HFF-Myc (cell line): Measurements from ENCODE around the gene PTPRH.

Source experiments
- DNase-seq: peaks from one replicate; pipeline ENCODE4 v3.0.0-alpha.2; 2011; ENCODE audit warnings: low read depth; ENCODE audit errors: extremely low read depth
- H3K4me3 ChIP-seq: replicated peaks from 2 replicates; pipeline ENCODE4 v1.5.1; 2011; ENCODE audit warnings: low read depth, mild to moderate bottlenecking, control low read depth, low read length
- CTCF ChIP-seq: IDR thresholded peaks from 2 replicates; pipeline ENCODE4 v1.5.1; 2012; ENCODE audit warnings: mild to moderate bottlenecking, low read depth, low read length, control low read depth; ENCODE audit errors: missing control alignments

Gene PTPRH

DNA sequence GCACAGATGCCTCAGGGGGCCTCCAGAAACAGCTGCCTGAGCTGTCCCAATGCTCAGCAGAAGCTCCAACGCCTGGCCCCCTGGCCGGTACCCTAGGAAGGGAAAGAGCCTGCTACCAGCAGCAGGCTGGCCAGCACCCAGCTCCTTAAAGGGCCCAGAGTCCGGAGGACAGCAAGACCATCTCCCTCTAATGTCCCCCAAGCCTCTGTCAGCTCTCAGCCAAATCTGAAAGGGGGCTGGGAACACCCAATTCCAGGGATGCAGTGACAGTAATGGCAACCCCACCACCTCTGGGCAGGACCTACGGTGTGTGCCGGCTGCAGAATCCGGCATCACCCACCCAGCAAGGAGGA is 45.3 kb upstream of the PTPRH start:
- H3K4me3 ChIP-seq = no peak overlapping the region; the same call in 1 of the 2 replicates
- DNase-seq = no peak
- TF ChIP-seq CTCF = no peak

DNA sequence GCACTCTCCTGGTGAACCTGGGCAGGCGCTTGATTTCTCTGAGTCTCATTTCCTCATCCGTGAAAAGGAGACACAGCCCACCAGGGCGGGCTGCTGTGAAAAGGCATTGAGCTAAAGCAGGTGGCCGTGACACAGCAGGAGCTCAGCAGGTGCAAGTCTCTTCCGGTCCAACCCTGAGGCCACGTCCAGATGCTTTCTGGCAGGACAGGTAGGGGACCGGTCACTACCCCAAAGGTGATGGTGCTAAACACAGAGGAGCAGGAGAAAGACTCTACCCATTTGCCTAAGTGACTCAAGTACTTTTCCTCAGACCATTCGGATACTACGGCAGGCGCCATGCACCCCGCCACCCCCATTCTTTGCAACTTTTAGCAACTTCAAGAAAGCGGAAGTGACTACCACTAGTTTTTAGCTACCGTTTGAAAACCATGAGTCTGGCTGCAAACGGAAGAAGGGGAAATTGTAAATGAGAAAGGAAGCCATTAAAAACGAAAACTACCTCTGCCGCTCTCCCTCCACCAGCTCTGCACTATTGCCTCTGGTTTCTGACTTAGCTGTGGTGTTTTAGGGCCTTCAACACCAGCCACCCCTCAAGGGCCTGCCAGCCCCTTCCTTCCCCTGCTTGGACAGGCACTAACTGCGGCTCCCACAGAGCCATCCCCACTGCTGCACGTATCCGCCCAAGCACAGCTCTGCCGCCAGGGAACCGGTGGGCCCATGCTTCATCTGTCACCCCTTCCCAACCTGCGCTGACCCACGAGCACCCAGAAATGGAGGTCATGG is 44.7 kb upstream of the PTPRH start:
- DNase-seq = no peak
- no peak for TF ChIP-seq CTCF
- no peak overlapping the region for H3K4me3 ChIP-seq

DNA sequence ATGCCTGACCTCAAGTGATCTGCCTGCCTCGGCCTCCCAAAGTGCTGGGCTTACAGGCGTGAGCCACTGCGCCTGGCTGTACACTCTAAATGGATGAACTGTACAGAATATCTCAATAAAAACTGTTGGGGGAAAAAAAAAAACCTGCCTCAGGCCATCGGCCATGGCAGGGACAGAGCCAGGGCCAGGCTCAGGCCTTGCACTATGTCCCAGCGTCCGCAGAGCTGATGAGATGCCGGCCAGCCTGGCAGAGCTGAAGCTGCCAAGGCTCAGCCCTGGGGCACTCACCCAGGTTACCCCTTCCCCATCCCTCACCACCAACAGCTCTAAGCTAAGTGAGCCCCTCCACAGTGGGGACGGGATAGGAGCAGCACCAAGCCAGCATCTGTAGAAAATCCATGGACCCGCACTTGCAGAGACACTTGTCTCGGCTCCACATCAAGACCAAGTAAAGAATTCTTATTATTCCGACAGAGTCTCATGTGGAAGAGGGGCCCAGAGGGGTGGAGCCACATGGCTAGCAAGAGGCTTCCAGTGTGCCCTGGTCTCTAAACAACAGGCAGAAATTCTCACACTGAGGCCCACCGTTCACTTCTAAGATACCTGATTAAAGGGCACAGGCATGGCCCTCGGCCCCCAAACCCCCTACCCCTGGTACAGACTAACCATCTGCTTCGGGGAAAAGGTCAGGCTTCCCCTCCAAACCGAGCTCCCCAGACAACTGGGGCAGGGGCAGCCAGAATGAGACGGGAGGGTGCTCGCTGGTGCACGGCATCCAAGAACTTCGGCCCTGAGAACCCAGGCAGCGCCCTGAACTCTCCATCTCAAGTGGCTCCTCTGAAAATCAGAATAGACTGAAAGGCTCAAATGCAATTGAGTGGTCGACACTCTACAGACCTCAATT is 43.7 kb upstream of the PTPRH start:
- no peak overlapping the region for H3K4me3 ChIP-seq
- no peak for TF ChIP-seq CTCF
- DNase-seq = no peak

DNA sequence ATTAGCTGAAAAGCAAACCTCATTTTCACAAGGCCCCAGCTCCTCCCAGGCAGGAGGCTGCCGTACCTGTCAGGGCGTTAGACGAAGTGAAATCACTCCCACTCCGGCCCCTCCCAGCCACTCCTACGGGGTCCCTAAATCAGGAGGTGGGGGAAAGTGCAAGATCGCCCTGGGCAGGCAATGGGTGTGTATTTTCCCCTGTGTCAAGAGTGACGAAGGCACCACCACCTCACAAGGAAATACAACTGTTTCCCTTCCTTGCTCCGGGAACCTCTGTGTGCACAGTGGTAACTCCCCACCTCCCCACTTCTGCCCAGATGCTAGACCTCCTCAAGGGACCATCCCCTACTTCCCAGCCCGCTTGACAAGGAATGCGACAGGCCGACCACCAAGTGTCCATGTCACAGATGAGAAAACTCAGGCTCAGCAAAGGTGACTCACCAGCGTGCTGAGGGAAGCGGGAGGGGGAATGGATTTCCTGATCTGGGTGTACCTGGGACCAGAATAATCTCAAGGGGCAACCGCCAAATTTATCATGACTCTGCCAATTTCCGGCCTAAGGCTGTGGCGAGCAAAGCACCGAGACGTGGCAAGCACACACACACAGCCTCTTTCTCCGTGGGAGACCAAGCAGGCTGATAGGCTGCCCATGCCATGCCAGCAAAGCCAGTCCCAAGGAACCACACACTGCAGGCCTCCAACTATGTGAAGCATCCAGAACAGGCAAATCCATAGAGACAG is 42.2 kb upstream of the PTPRH start:
- TF ChIP-seq CTCF = no peak
- H3K4me3 ChIP-seq = no peak overlapping the region
- no peak for DNase-seq

DNA sequence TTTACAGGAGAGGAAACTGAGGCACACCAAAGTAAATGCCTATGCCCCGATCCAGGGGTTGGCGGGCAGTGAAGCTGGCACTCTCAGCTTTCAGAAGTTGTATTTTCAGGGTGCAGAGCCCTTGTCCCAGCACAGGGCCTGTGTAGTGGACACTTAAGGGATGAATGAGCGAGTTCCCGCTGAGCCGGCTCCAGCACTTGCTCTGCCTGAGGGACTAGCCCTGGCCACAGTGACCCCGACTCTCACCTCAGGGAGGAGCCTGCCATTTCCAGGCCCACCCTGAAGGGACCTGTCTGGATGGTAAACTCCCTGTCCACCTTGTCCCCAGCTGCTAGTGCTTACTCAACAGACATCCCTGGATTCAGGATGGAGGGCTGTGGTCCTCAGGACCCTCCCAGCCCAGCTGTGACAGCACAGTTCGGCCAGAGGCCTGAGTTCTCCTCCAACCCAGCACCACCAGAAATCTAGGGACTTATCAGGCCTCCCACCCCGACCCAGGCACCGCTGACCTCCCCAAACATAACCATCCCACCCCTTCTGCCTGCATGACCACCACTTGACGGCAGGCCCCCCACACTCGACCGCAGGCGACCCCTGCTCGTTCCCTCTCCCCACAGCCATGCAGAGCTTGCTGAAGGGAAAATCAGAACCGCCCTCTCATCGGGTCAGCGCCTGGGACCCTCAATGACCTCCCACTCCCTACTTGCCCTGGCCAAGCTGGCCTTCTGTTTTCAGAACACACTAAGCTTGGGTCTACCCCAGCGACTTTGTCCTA is 41.1 kb upstream of the PTPRH start:
- no peak for TF ChIP-seq CTCF
- no peak for DNase-seq
- H3K4me3 ChIP-seq = no peak overlapping the region

- H3K4me3 ChIP-seq = no peak overlapping the region
- no peak for TF ChIP-seq CTCF
- DNase-seq = no peak
Observed at GRCh38 chr19:55249841-55250240, 40.5 kb upstream of the PTPRH start.
